ENCODE data around the gene MCC. TPM values are rescaled to one million over a fixed set of nuclear protein-coding genes. Genes with fewer than 3 reads are reported as not detected.
A peak's percentile ranks its signal among the peaks of the same experiment; 100 is the strongest.

The MCC gene
- total RNA-seq, 3 donors from 2014 or later, result 1.2 to 2.9 (median 2.5) TPM

- H3K9me3 Mint-ChIP-seq, result no peaks in the 10 kb centered on the region
- H3K36me3 Mint-ChIP-seq (ENCODE audit: insufficient read depth), result no peaks in the 10 kb centered on the region
- peaks cover 30% of the 10 kb centered on the region for H3K4me1 Mint-ChIP-seq (ENCODE audit: low read depth)
- DNase-seq (peak; percentile 39), ATAC-seq (peak; percentile 74 to 75)
- H3K27me3 Mint-ChIP-seq (ENCODE audit: low read depth), result peaks cover 16% of the 10 kb centered on the region
- no peak overlapping the region for H3K4me3 Mint-ChIP-seq
These were observed 109.2 kb downstream of the MCC start for GRCh38 chr5:113378959-113379541.

- no peak for DNase-seq
- H3K36me3 Mint-ChIP-seq (ENCODE audit: insufficient read depth), result no peaks in the 10 kb centered on the region
- peaks cover 30% of the 10 kb centered on the region for H3K4me1 Mint-ChIP-seq (ENCODE audit: low read depth)
- no peaks in the 10 kb centered on the region for H3K9me3 Mint-ChIP-seq
- ATAC-seq, result no peak
- peaks cover 16% of the 10 kb centered on the region for H3K27me3 Mint-ChIP-seq (ENCODE audit: low read depth)
- no peak overlapping the region for H3K4me3 Mint-ChIP-seq
These were observed 109.7 kb downstream of the MCC start for GRCh38 chr5:113378514-113378913.

- ATAC-seq (no peak), DNase-seq (no peak)
- Mint-ChIP-seq H3K9me3 (no peaks in the 10 kb centered on the region), H3K36me3 (ENCODE audit: insufficient read depth) (no peaks in the 10 kb centered on the region), H3K4me3 (no peak overlapping the region), H3K4me1 (ENCODE audit: low read depth) (peaks cover 30% of the 10 kb centered on the region), H3K27me3 (ENCODE audit: low read depth) (peaks cover 14% of the 10 kb centered on the region)
These were observed 110.2 kb downstream of the MCC start for GRCh38 chr5:113378081-113378480.

GRCh38 chr5:113376640-113377039 is 111.6 kb downstream of the MCC start:
- ATAC-seq, result no peak
- no peak for DNase-seq
- Mint-ChIP-seq H3K4me1 (ENCODE audit: low read depth) (peaks cover 30% of the 10 kb centered on the region), H3K4me3 (no peak overlapping the region), H3K36me3 (ENCODE audit: insufficient read depth) (no peaks in the 10 kb centered on the region), H3K27me3 (ENCODE audit: low read depth) (peaks cover 8% of the 10 kb centered on the region), H3K9me3 (no peaks in the 10 kb centered on the region)

GRCh38 chr5:113375480-113376060 is 112.7 kb downstream of the MCC start:
- no peaks in the 10 kb centered on the region for H3K9me3 Mint-ChIP-seq
- DNase-seq (no peak), ATAC-seq (no peak)
- no peak overlapping the region for H3K4me3 Mint-ChIP-seq
- peaks cover 28% of the 10 kb centered on the region for H3K4me1 Mint-ChIP-seq (ENCODE audit: low read depth)
- peaks cover 3% of the 10 kb centered on the region for H3K27me3 Mint-ChIP-seq (ENCODE audit: low read depth)
- no peaks in the 10 kb centered on the region for H3K36me3 Mint-ChIP-seq (ENCODE audit: insufficient read depth)

GRCh38 chr5:113373426-113373825 is 114.8 kb downstream of the MCC start:
- Mint-ChIP-seq H3K4me1 (ENCODE audit: low read depth) (peaks cover 20% of the 10 kb centered on the region), H3K36me3 (ENCODE audit: insufficient read depth) (no peaks in the 10 kb centered on the region), H3K9me3 (no peaks in the 10 kb centered on the region), H3K4me3 (no peak overlapping the region), H3K27me3 (ENCODE audit: low read depth) (peaks cover 2% of the 10 kb centered on the region)
- DNase-seq, result no peak
- no peak for ATAC-seq

- no peak for ATAC-seq
- Mint-ChIP-seq H3K4me3 (no peak overlapping the region), H3K4me1 (ENCODE audit: low read depth) (peaks cover 7% of the 10 kb centered on the region), H3K36me3 (ENCODE audit: insufficient read depth) (no peaks in the 10 kb centered on the region), H3K27me3 (ENCODE audit: low read depth) (peaks cover 4% of the 10 kb centered on the region), H3K9me3 (no peaks in the 10 kb centered on the region)
- no peak for DNase-seq
These were observed 116.5 kb downstream of the MCC start for GRCh38 chr5:113371721-113372196.

GRCh38 chr5:113367586-113367985 is 120.7 kb downstream of the MCC start:
- H3K9me3 Mint-ChIP-seq, result peaks cover 20% of the 10 kb centered on the region
- peaks cover 4% of the 10 kb centered on the region for H3K27me3 Mint-ChIP-seq (ENCODE audit: low read depth)
- DNase-seq (no peak), ATAC-seq (no peak)
- no peaks in the 10 kb centered on the region for H3K4me1 Mint-ChIP-seq (ENCODE audit: low read depth)
- no peak overlapping the region for H3K4me3 Mint-ChIP-seq
- H3K36me3 Mint-ChIP-seq (ENCODE audit: insufficient read depth), result no peaks in the 10 kb centered on the region

GRCh38 chr5:113364466-113364865 is 123.8 kb downstream of the MCC start:
- Mint-ChIP-seq H3K27me3 (ENCODE audit: low read depth) (peaks cover 5% of the 10 kb centered on the region), H3K4me3 (no peak overlapping the region), H3K9me3 (peaks cover 20% of the 10 kb centered on the region), H3K4me1 (ENCODE audit: low read depth) (no peaks in the 10 kb centered on the region), H3K36me3 (ENCODE audit: insufficient read depth) (no peaks in the 10 kb centered on the region)
- ATAC-seq, result no peak
- no peak for DNase-seq

GRCh38 chr5:113361701-113362100 is 126.6 kb downstream of the MCC start:
- Mint-ChIP-seq H3K36me3 (ENCODE audit: insufficient read depth) (no peaks in the 10 kb centered on the region), H3K27me3 (ENCODE audit: low read depth) (peaks cover 2% of the 10 kb centered on the region), H3K4me3 (no peak overlapping the region), H3K4me1 (ENCODE audit: low read depth) (no peaks in the 10 kb centered on the region), H3K9me3 (peaks cover 20% of the 10 kb centered on the region)
- no peak for DNase-seq
- no peak for ATAC-seq

- Mint-ChIP-seq H3K4me1 (ENCODE audit: low read depth) (no peaks in the 10 kb centered on the region), H3K27me3 (ENCODE audit: low read depth) (peaks cover 2% of the 10 kb centered on the region), H3K36me3 (ENCODE audit: insufficient read depth) (no peaks in the 10 kb centered on the region), H3K9me3 (peaks cover 8% of the 10 kb centered on the region), H3K4me3 (no peak overlapping the region)
- no peak for ATAC-seq
- no peak for DNase-seq
These were observed 128.8 kb downstream of the MCC start for GRCh38 chr5:113359419-113359818.

GRCh38 chr5:113358696-113359095 is 129.6 kb downstream of the MCC start:
- no peak overlapping the region for H3K4me3 Mint-ChIP-seq
- ATAC-seq (no peak), DNase-seq (no peak)
- no peaks in the 10 kb centered on the region for H3K4me1 Mint-ChIP-seq (ENCODE audit: low read depth)
- no peaks in the 10 kb centered on the region for H3K36me3 Mint-ChIP-seq (ENCODE audit: insufficient read depth)
- peaks cover 2% of the 10 kb centered on the region for H3K27me3 Mint-ChIP-seq (ENCODE audit: low read depth)
- H3K9me3 Mint-ChIP-seq, result peaks cover 4% of the 10 kb centered on the region

GRCh38 chr5:113357696-113358476 is 130.4 kb downstream of the MCC start:
- Mint-ChIP-seq H3K4me1 (ENCODE audit: low read depth) (no peaks in the 10 kb centered on the region), H3K27me3 (ENCODE audit: low read depth) (peaks cover 2% of the 10 kb centered on the region), H3K9me3 (no peaks in the 10 kb centered on the region), H3K4me3 (no peak overlapping the region), H3K36me3 (ENCODE audit: insufficient read depth) (no peaks in the 10 kb centered on the region)
- ATAC-seq (no peak), DNase-seq (no peak)

- ATAC-seq, result no peak
- H3K27me3 Mint-ChIP-seq (ENCODE audit: low read depth), result peaks cover 2% of the 10 kb centered on the region
- DNase-seq, result no peak
- no peak overlapping the region for H3K4me3 Mint-ChIP-seq
- H3K36me3 Mint-ChIP-seq (ENCODE audit: insufficient read depth), result no peaks in the 10 kb centered on the region
- no peaks in the 10 kb centered on the region for H3K9me3 Mint-ChIP-seq
- no peaks in the 10 kb centered on the region for H3K4me1 Mint-ChIP-seq (ENCODE audit: low read depth)
These were observed 131.8 kb downstream of the MCC start for GRCh38 chr5:113356487-113356886.

- Mint-ChIP-seq H3K9me3 (no peaks in the 10 kb centered on the region), H3K27me3 (ENCODE audit: low read depth) (peaks cover 2% of the 10 kb centered on the region), H3K36me3 (ENCODE audit: insufficient read depth) (no peaks in the 10 kb centered on the region), H3K4me1 (ENCODE audit: low read depth) (no peaks in the 10 kb centered on the region), H3K4me3 (no peak overlapping the region)
- ATAC-seq, result no peak
- no peak for DNase-seq
These were observed 134.2 kb downstream of the MCC start for GRCh38 chr5:113354055-113354454.
